GM12891 (cell line): ENCODE data around the gene MTURN.

Experiments
- PAX5 ChIP-seq: IDR thresholded peaks from 2 replicates; pipeline ENCODE4 v1.6.1; 2011; ENCODE audit warnings: low read length, moderate library complexity, mild to moderate bottlenecking; ENCODE audit not compliant: insufficient read depth, severe bottlenecking
- POLR2A ChIP-seq: IDR thresholded peaks from 2 replicates; pipeline ENCODE4 v1.6.1; 2011; ENCODE audit warnings: low read depth, low read length, control low read depth
- POLR2AphosphoS5 ChIP-seq: IDR thresholded peaks from 2 replicates; pipeline ENCODE4 v1.6.1; 2011; ENCODE audit warnings: low read depth, low read length, control low read depth
- SPI1 ChIP-seq: IDR thresholded peaks from 2 replicates; pipeline ENCODE4 v1.6.1; 2011; ENCODE audit warnings: low read depth, low read length, control low read depth
- TAF1 ChIP-seq: IDR thresholded peaks from 2 replicates; pipeline ENCODE4 v1.6.1; 2011; ENCODE audit warnings: low read depth, low read length, control low read depth

DNA sequence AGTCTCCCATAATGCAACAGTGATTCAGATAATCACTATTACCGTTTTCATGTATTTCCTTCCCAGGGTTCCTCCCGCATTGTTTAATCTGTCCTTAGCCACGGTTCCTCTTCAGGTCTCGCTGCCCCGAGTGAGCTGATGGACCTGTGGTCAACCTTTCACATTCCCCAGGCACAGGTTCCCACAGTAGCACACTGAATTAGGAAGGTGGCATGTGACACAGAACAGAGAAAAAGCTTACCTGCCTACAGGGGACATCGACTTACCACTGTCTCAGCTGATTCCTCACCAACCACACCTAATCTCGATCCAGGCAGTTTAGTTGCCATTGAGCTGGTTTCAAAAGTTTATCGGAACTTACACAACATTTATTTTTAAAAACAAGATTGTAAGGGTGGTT is 72.2 kb downstream of the MTURN start:
- TF ChIP-seq TAF1 (no peak), POLR2A (no peak), POLR2AphosphoS5 (no peak), SPI1 (no peak), PAX5 (no peak)
